WI38 (cell line): ENCODE data around the gene SIPA1L2.

Source experiments
- H3K4me3 ChIP-seq: 2 replicates; pipeline ENCODE4 v1.5.1; 2011; ENCODE audit warnings: low read depth, mild to moderate bottlenecking, control low read depth, low read length
- TF ChIP-seq, protein P1 (sequence below): IDR thresholded peaks from 2 replicates; pipeline ENCODE4 v1.5.1; 2012; ENCODE audit warnings: low read depth, mild to moderate bottlenecking, control low read depth, low read length

SIPA1L2 gene

DNA sequence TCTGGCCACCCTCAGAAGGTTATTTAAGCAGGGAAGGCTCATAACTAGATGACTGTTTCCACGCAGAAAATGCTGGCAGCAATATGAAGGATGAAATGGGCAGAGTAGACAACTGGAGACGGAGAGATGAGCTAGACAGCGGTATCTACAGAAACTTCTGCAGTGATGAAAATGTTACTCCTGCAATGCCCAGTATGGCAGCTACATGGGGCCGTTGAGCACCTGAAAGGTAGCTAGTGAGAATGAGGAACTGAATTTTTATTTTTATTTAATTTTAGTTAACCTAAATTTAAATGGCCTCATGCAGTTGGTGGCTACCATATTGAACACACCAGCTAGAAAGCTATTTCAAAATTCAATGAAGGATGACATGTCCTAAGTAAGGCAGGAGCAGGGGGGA lies 27.3 kb downstream of the SIPA1L2 start:
- TF ChIP-seq, protein P1, sequence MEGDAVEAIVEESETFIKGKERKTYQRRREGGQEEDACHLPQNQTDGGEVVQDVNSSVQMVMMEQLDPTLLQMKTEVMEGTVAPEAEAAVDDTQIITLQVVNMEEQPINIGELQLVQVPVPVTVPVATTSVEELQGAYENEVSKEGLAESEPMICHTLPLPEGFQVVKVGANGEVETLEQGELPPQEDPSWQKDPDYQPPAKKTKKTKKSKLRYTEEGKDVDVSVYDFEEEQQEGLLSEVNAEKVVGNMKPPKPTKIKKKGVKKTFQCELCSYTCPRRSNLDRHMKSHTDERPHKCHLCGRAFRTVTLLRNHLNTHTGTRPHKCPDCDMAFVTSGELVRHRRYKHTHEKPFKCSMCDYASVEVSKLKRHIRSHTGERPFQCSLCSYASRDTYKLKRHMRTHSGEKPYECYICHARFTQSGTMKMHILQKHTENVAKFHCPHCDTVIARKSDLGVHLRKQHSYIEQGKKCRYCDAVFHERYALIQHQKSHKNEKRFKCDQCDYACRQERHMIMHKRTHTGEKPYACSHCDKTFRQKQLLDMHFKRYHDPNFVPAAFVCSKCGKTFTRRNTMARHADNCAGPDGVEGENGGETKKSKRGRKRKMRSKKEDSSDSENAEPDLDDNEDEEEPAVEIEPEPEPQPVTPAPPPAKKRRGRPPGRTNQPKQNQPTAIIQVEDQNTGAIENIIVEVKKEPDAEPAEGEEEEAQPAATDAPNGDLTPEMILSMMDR = no peak
- no peak overlapping the region for H3K4me3 ChIP-seq

DNA sequence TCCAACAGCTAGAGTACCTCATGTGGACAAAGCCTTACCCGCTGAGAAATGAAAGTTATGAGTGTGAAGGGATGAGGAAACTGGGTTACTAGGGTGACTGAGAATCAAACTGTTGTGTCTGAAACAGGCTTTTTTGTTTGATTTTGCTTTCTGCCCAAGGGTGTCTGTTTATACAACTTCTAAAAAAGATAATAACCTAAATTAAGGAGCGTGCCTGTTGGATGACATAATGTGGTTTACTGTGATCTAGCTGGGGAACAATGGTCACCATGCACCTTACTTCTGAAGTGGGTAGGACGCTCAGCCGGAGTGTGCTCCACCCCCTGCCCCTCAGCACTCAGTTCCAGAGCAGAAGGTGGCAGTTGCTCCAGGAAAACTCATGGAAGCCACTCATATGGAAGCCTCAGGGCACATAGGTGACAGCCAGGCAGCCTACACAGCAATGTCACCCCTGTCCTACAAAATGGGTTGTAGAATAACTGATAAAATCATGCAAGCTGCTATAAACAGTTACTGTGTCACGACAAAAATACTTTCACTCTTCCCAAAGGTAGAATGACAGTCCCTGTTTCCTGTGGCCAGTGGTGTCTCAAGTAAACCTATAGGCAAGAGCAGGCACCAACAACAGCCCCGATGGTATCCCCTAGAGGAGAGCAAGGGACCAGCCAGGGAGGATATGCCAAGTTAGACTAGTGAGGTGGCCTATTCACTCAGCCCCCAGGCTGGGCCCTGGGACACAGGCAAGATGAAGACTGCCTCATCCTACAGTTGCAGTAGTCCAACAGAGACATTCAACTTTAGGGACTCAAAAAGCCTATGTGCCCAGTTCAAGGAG lies 29.3 kb downstream of the SIPA1L2 start:
- TF ChIP-seq, protein P1 = no peak

DNA sequence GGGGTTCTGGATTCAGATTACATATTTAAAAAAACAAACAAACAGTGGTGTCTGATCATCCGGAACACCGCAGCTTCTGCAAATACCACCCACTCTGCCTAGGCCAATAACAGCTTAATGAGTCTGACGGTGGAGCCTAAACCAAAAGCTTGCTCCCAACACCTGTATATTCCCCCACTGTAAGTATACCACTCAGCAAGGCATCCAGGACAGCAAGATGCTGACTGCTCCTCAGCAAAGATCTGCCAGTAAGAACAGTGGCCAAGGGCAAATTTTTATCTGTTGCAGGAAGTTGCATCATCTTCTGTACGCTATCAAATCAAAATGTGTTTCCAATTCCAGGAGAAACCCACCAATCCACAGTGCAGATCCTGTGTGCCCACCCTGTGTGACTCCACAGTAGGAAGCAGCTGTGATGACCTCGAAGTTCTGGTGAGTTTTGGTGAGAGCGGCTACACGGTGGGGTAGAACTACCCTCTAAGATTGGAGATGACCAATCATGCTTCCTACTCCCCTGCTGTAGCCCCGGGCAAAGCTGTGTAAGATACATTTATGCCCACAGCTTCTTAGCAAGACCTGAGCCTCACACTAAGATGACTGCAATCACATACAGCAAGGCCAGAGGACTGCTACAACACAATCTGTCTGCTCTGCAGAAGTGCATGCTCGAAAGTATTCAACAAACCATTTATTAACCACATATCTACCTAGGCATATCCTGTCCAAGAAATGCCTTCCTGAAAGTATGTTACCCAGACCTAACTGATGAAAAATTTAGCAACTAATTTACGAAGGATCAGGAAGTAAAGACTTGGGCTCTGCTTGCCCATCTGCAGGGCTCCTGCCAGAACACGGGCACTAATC lies 30.5 kb downstream of the SIPA1L2 start:
- H3K4me3 ChIP-seq = no peak overlapping the region
- TF ChIP-seq, protein P1 = no peak

More for the DNA sequence above, 29.3 kb downstream of the SIPA1L2 start:
- no peak overlapping the region for H3K4me3 ChIP-seq

DNA sequence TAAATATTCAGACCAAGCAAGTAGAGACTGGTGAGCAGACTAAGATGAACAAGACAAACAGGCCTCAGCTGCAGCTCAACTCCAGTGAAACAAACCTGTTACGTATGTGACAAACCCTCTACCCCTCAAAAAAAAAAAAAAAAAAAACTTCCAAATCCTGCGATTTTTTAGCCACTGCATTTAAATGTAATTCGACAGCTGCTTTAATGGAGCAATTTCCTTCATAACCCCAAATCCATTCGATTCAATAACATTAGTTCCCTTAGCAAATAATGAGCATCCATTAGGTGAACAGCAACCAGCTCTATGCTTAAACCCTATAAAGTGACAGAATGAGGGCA lies 31.1 kb downstream of the SIPA1L2 start:
- TF ChIP-seq, protein P1 = no peak
- H3K4me3 ChIP-seq = no peak overlapping the region

DNA sequence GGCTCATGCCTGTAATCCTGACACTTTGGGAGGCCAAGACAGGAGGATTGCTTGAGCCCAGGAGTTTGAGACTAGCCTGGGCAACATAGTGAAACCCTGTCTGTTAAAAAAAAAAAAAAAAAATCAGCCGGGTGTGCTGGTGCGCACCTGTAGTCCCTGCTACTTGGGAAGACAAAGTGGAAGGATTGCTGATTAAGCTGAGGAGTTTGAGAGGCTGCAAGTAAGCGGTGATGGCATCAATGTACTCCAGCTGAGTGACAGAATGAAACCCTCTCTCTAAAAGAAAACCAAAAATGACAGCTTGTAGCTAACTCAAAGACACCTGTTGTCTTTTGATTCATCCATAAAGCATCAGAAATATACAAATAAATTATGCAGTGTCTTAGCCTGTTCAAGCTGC lies 31.8 kb downstream of the SIPA1L2 start:
- TF ChIP-seq, protein P1 = no peak
- no peak overlapping the region for H3K4me3 ChIP-seq

DNA sequence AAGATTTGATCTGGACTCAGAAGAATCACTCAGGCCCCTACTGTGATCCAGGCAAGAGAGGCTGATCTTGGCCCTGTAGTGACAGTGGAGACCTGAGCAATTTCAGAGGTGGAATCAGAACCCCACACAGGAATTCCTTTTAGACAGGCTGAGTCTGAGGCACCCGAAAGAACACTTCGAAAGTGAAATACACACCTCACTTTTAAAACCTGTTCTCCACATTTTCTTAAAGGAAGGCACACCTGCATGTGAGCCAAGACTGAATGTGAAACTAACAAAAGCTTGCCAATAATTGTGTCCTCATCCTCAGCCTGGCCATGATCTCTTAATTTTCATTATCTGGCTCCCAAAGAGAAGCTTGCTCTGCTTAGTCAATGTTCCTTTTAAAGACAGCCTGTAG lies 32.2 kb downstream of the SIPA1L2 start:
- H3K4me3 ChIP-seq = no peak overlapping the region
- TF ChIP-seq, protein P1 = no peak

DNA sequence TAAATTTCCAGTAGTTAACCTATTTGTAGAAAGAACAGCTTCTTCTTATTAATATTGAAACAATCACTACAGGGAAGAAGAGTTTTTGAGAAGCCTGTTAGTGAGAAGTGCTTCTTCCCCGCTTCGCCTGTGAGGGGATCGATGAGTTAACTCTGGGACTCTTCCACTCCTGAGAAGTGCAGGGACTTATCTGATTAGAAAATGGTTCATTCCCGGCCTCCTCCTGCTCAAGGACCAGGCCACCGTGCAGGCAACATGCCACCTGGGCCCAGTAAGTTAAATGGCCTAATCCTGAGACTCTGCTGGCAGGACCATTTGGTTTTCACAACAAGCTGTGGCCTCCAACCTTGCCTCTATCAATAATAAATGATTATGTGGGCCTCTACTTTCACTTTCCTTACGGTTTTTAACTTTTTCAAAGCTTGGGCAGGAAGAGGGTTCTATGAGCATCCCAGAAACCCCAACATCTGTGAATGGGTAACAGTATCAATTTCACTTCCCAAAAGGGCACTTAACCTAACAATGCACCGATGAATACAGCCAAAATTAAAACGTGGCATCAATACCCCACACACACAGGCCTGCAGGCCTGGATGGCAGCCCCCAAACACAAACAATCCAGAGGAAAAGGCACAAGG lies 33.1 kb downstream of the SIPA1L2 start:
- TF ChIP-seq, protein P1 = no peak
- no peak overlapping the region for H3K4me3 ChIP-seq
